SU-DHL-6 (cell line): ENCODE results near the gene HCCS.

ENCODE experiments used
- EZH2phosphoT487 ChIP-seq: fragments of 200-600 bp; sonication (generic), shearing (Covaris generic); conservative IDR thresholded peaks from 2 replicates; pipeline ENCODE4 v1.6.1; 2018; ENCODE audit warnings: mild to moderate bottlenecking, antibody characterized with exemption, low read length, moderate library complexity, mixed read lengths
- TF ChIP-seq, protein P1 (sequence below): fragments of 200-600 bp; sonication (generic); IDR thresholded peaks from one replicate; pipeline ENCODE4 v1.5.1; 2017; ENCODE audit warnings: antibody characterized with exemption, mild to moderate bottlenecking, low read length, moderate library complexity; ENCODE audit not compliant: insufficient read depth, poor library complexity, severe bottlenecking

DNA sequence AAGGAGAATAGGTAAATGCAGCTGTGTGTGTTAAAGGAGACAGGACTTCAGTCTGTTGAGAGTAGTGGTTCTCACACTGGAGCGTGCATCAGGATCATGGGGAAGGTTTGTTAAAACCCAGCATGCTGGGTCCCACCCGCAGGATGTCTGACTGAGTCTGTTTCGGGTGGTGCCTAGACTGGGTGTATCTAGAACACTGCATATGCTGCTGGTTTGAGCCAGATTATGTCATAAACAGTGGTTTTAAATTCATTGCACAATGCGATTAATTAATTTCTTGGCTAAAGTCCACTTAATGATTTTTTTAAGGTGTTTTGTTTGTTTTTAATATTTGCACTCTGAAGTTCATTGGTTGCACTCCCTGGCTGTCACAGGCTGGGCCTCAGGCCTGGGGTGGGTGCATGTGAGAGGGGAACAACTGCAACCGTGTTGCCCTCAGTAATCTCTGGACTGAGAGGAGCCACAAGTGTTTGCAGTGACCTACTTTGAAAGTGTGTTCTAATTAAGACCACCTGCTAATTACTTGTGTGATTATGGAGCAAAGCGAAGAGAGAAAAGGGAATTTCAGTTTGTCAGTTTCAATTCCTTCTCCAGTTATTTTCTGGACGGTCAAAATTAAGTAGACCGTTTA is 8.3 kb downstream of the HCCS start:
- TF ChIP-seq, protein P1, sequence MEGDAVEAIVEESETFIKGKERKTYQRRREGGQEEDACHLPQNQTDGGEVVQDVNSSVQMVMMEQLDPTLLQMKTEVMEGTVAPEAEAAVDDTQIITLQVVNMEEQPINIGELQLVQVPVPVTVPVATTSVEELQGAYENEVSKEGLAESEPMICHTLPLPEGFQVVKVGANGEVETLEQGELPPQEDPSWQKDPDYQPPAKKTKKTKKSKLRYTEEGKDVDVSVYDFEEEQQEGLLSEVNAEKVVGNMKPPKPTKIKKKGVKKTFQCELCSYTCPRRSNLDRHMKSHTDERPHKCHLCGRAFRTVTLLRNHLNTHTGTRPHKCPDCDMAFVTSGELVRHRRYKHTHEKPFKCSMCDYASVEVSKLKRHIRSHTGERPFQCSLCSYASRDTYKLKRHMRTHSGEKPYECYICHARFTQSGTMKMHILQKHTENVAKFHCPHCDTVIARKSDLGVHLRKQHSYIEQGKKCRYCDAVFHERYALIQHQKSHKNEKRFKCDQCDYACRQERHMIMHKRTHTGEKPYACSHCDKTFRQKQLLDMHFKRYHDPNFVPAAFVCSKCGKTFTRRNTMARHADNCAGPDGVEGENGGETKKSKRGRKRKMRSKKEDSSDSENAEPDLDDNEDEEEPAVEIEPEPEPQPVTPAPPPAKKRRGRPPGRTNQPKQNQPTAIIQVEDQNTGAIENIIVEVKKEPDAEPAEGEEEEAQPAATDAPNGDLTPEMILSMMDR = no peak
- TF ChIP-seq EZH2phosphoT487 = no peak
